Omental fat pad (tissue), 4 donors: ENCODE data around the gene FGF11. TPM values are rescaled to one million over a fixed set of nuclear protein-coding genes. Genes with fewer than 3 reads are reported as not detected.
A peak's percentile ranks its signal among the peaks of the same experiment; 100 is the strongest.

ENCODE experiments used
- ATAC-seq: fragments of 150-250 bp; one replicate; pipeline ENCODE4 v1.9.1; 2016; ENCODE audit warnings: mild to moderate bottlenecking, moderate library complexity; ENCODE audit not compliant: low FRiP score
- DNase-seq: peaks from one replicate; pipeline ENCODE4 v3.0.0-alpha.2; 2019; ENCODE audit warnings: low spot score
- total RNA-seq, 4 donors: library from RNA; depleted of rRNA; stranded (reverse); fragments of >200 nt; gene quantifications; one replicate each; pipeline ENCODE4 v1.1.0, GENCODE V29; 2016
- TF ChIP-seq, protein P1 (sequence below), 3 donors: fragments of 450-650 bp; IDR thresholded peaks; one replicate each; pipeline ENCODE4 v1.5.1; 2016 to 2017; ENCODE audit warnings: antibody characterized with exemption in 3 of 3, mild to moderate bottlenecking in 3 of 3, moderate library complexity in 2 of 3

Gene FGF11
- total RNA-seq, 4 donors from 2014 or later, result 0.72 to 1.9 (median 1.7) TPM

DNA sequence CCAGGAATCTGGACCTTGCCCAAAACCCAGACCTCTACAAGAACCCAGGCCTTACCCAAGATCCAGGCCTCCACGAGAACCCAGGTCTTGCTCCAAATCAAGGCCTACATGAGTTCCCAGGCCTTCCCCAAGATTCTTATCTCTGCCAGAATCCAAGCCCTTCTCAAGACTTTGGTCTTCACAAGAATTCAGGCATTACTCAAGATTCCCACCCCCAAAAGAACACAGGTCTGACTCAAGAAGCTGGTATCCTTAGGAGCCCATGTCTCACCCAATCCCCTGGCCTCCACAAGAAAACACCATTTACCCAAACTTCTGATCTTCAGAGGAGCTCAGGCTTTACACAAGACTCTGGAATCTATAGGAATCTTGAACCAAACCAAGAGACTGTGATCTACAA, 8.1 kb upstream of the FGF11 start:
- TF ChIP-seq, protein P1, sequence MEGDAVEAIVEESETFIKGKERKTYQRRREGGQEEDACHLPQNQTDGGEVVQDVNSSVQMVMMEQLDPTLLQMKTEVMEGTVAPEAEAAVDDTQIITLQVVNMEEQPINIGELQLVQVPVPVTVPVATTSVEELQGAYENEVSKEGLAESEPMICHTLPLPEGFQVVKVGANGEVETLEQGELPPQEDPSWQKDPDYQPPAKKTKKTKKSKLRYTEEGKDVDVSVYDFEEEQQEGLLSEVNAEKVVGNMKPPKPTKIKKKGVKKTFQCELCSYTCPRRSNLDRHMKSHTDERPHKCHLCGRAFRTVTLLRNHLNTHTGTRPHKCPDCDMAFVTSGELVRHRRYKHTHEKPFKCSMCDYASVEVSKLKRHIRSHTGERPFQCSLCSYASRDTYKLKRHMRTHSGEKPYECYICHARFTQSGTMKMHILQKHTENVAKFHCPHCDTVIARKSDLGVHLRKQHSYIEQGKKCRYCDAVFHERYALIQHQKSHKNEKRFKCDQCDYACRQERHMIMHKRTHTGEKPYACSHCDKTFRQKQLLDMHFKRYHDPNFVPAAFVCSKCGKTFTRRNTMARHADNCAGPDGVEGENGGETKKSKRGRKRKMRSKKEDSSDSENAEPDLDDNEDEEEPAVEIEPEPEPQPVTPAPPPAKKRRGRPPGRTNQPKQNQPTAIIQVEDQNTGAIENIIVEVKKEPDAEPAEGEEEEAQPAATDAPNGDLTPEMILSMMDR (IDR thresholded peaks at IDR 0.05), result no peak

DNA sequence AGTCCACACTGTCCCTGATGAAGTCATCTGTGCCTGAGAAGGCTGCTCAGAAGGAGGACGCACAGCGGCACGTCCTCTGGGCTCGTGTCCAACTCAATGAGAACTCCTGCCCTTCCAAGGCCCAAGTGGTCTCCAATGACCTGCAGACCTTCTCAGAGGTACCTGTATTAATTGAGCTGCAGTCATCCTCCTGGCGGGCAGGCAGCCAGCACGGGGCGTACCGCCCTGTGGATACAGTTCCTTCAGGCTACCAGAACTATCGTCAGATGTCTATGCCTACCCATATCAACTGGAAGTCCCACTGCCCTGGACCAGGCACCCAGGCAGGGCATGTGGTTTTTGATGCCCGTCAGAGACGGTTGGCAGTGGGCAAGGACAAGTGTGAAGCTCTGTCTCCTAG, 7.0 kb upstream of the FGF11 start:
- DNase-seq, result no peak
- ATAC-seq, result no peak
- TF ChIP-seq, protein P1 (IDR thresholded peaks at IDR 0.05), result no peak

More for the DNA sequence above, 8.1 kb upstream of the FGF11 start:
- ATAC-seq (no peak), DNase-seq (no peak)

DNA sequence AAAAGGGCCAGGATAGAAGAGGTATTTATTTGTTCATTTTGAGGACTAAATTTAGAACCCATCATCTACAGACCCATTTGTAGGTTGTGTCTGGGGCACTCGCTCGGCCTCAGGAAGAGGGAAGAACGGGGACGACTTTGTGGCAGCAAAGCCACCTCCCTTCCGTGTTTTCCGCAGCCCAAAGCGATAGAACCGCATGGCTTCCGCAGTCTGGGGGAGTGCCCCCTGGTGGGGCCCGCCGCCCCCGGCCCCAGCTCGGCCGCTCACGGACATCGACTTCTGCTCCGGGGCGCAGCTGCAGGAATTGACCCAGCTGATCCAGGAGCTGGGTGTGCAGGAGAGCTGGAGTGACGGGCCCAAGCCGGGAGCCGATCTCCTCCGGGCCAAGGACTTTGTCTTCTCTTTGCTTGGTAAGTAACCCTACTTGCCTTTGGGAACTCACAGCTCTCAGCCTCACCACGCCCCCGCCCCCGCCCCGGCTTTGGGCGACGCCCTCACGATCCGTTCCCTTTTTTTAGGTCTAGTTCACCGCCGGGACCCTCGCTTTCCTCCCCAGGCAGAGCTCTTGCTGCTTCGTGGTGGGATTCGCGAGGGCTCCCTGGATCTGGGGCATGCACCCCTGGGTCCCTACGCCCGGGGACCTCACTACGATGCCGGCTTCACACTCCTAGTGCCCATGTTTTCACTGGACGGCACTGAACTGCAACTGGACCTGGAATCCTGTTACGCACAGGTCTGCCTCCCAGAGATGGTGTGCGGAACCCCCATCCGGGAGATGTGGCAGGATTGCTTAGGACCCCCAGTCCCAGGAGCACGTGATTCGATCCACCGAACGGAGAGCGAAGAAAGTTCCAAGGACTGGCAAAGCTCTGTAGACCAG, 3.4 kb upstream of the FGF11 start:
- DNase-seq, result no peak
- TF ChIP-seq, protein P1 (IDR thresholded peaks at IDR 0.05), result peak in 1 of 3 donors; percentile 3
- ATAC-seq, result no peak

DNA sequence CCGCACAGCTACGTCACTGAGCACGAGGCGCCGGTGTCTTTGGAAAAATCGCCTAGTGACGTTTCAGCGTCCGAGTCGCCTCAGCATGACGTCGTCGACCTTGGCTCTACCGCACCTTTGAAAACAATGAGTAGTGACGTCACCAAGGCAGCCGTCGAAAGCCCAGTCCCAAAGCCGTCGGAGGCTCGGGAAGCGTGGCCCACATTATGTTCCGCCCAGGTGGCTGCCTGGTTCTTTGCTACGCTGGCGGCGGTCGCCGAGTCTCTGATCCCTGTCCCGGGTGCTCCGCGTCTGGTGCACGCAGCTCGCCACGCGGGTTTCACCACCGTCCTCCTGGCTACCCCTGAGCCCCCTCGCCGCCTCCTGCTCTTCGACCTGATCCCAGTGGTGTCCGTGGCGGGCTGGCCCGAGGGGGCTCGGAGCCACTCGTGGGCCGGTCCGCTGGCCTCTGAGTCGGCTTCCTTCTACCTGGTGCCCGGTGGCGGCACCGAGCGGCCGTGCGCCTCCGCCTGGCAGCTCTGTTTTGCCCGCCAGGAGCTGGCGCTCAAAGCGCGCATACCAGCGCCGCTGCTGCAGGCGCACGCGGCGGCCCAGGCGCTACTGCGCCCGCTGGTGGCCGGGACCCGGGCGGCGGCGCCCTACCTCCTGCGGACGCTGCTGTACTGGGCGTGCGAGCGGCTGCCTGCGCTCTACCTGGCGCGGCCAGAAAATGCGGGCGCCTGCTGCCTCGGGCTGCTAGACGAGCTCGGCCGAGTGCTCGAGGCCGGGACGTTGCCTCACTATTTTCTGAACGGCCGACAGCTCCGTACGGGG, 2.5 kb upstream of the FGF11 start:
- ATAC-seq (peak; percentile 69), DNase-seq (no peak)
- TF ChIP-seq, protein P1 (IDR thresholded peaks at IDR 0.05), result peak in 1 of 3 donors; percentile 40

DNA sequence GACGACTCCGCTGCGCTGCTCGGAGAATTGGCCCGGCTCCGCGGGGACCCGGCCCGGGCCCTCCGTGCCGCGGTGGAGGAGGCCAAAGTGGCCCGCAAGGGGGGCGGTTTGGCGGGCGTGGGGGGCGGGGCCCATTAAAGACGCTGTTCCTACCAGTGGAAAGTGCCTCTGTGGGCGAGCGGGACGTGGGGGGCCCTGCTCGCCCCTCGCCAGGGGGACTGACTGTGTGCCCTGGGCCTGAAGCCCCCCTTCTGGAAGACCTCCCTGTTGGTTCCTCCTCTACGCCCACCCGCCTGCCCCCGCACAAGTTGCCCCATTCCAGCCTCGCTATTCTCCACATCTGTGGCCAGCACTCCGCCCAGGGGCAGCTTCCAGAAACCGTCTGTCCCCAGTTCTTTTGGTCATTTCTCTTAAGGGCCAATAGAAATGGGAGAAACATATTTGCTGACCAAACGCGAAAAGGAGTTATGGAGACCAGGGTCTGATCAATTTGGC, 1.9 kb upstream of the FGF11 start:
- TF ChIP-seq, protein P1 (IDR thresholded peaks at IDR 0.05), result no peak
- ATAC-seq (no peak), DNase-seq (no peak)

DNA sequence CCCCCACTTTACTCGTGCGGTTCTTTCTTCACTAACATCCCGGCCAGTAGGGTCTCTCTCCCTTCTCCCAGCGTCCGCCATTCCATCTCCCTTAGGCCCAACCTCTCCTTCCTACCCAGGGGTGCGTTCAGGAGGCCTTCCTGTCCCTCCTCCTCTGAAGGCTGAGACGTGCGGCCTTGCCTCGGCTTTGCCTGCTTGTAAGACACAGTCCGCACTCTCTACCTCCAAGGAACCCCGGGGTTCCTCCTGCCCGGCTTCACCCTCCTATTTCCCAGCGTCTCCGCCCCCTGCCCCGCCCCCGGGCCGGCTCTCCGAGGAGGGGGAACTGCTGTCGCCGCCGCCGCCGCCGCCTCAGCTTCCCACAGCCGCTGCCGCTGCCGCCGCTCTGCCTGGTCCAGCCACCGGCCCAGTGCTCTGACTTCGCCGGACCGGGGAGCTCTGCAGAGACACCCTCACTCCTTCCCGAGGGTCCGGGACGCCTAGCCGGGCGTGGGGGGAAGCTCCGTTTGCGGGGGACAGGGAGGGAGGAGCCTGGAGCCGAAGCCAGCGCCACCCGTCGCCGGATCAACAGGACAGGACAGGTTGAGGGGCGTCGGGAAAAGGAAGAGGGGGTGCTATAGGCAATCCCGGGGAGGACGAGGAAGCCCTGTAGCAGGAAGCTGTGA, 1.2 kb upstream of the FGF11 start:
- no peak for ATAC-seq
- TF ChIP-seq, protein P1 (IDR thresholded peaks at IDR 0.05), result no peak
- DNase-seq, result no peak
